Cardiac fibroblast (primary cell): Measurements from ENCODE around the gene TREM1.
A peak's percentile ranks its signal among the peaks of the same experiment; 100 is the strongest.

Experiments
- DNase-seq, 2 donors: peaks; one replicate each; pipeline versions ENCODE4 v3.0.0 to v3.0.0-alpha.2; 2010; ENCODE audit warnings: low read depth in 2 of 2
- H3K4me3 ChIP-seq, 2 donors: replicated peaks in 1 of 2; 1 replicate in 1 of 2; 2 replicates in 1 of 2; pipeline ENCODE4 v1.5.1; 2011; ENCODE audit warnings: low read depth in 2 of 2, low read length in 2 of 2, mild to moderate bottlenecking in 2 of 2, moderate library complexity in 1 of 2
- CTCF ChIP-seq: IDR thresholded peaks from one replicate; pipeline ENCODE4 v1.5.1; 2011; ENCODE audit warnings: low read depth, mild to moderate bottlenecking, low read length, inconsistent platforms

The TREM1 gene

GRCh38 chr6:41283600-41283999, 2.9 kb downstream of the TREM1 start:
- no peak overlapping the region for H3K4me3 ChIP-seq
- no peak for DNase-seq
- TF ChIP-seq CTCF: no peak

GRCh38 chr6:41280381-41281057, 6.0 kb downstream of the TREM1 start:
- no peak overlapping the region for H3K4me3 ChIP-seq
- no peak for TF ChIP-seq CTCF
- DNase-seq: no peak

- no peak overlapping the region for H3K4me3 ChIP-seq
- DNase-seq: peak; percentile 69
- TF ChIP-seq CTCF: peak; percentile 56
These were observed 7.6 kb downstream of the TREM1 start for GRCh38 chr6:41278699-41279405.

GRCh38 chr6:41277605-41278004, 8.9 kb downstream of the TREM1 start:
- no peak for TF ChIP-seq CTCF
- no peak for DNase-seq
- no peak overlapping the region for H3K4me3 ChIP-seq

GRCh38 chr6:41275489-41275888, 11.0 kb downstream of the TREM1 start:
- no peak overlapping the region for H3K4me3 ChIP-seq
- TF ChIP-seq CTCF: no peak
- no peak for DNase-seq

GRCh38 chr6:41274256-41274655, 12.2 kb downstream of the TREM1 start:
- no peak for DNase-seq
- TF ChIP-seq CTCF: no peak
- H3K4me3 ChIP-seq: no peak overlapping the region
